RWPE2 (cell line): ENCODE measurements around the gene CRMP1.

Experiments used
- ATAC-seq: fragments of 200-7000 bp; cut with Tn5 transposase; 3 replicates; pipeline ENCODE4 v1.9.1; 2021; ENCODE audit warnings: low read depth
- DNase-seq: peaks from one replicate; pipeline ENCODE4 v3.0.0-alpha.2; 2020; ENCODE audit warnings: low spot score
- H3K27ac ChIP-seq: fragments of 450-650 bp; 2 replicates; pipeline ENCODE4 v1.5.1; 2017; ENCODE audit warnings: mild to moderate bottlenecking; ENCODE audit not compliant: poor library complexity, severe bottlenecking
- H3K27me3 ChIP-seq: fragments of 250-450 bp; sonication (Bioruptor Pico); 2 replicates; pipeline ENCODE4 v1.5.1; 2021; ENCODE audit warnings: mild to moderate bottlenecking, moderate library complexity; ENCODE audit not compliant: insufficient read depth, poor library complexity, severe bottlenecking
- H3K36me3 ChIP-seq: fragments of 250-450 bp; sonication (Bioruptor Pico); 2 replicates; pipeline ENCODE4 v1.5.1; 2020; ENCODE audit warnings: low read depth, mild to moderate bottlenecking, moderate library complexity
- H3K4me1 ChIP-seq: fragments of 250-450 bp; sonication (Bioruptor Pico); 2 replicates; pipeline ENCODE4 v1.5.1; 2021; ENCODE audit warnings: mild to moderate bottlenecking, moderate library complexity; ENCODE audit not compliant: insufficient read depth, poor library complexity, severe bottlenecking
- H3K4me3 ChIP-seq: fragments of 250-450 bp; sonication (Bioruptor Pico); 2 replicates; pipeline ENCODE4 v1.5.1; 2021; ENCODE audit warnings: mild to moderate bottlenecking, moderate library complexity; ENCODE audit not compliant: severe bottlenecking
- H3K9me3 ChIP-seq: fragments of 250-450 bp; sonication (Bioruptor Pico); 2 replicates; pipeline ENCODE4 v1.5.1; 2021; ENCODE audit warnings: mild to moderate bottlenecking, moderate library complexity; ENCODE audit not compliant: severe bottlenecking
- CTCF ChIP-seq: fragments of 450-650 bp; IDR thresholded peaks from one replicate; pipeline ENCODE4 v1.5.1; 2017; ENCODE audit warnings: mild to moderate bottlenecking, moderate library complexity; ENCODE audit not compliant: poor library complexity, severe bottlenecking

The CRMP1 gene

GRCh38 chr4:5905714-5906113 is 12.8 kb upstream of the CRMP1 start:
- ATAC-seq: no peak
- TF ChIP-seq CTCF: no peak
- H3K4me1 ChIP-seq: no peaks in the 10 kb centered on the region
- H3K9me3 ChIP-seq: no peaks in the 10 kb centered on the region
- no peak overlapping the region for H3K27ac ChIP-seq
- H3K36me3 ChIP-seq: no peaks in the 10 kb centered on the region
- H3K4me3 ChIP-seq: no peak overlapping the region
- H3K27me3 ChIP-seq: peaks cover 6% of the 10 kb centered on the region
- DNase-seq: no peak

- DNase-seq: no peak
- TF ChIP-seq CTCF: no peak
- Histone ChIP-seq H3K27ac (no peak overlapping the region), H3K4me3 (no peak overlapping the region), H3K36me3 (no peaks in the 10 kb centered on the region), H3K9me3 (no peaks in the 10 kb centered on the region), H3K4me1 (no peaks in the 10 kb centered on the region), H3K27me3 (peaks cover 41% of the 10 kb centered on the region)
- ATAC-seq: no peak
These were observed 8.0 kb upstream of the CRMP1 start for GRCh38 chr4:5900844-5901243.

GRCh38 chr4:5899881-5900280 is 7.0 kb upstream of the CRMP1 start:
- Histone ChIP-seq H3K27me3 (peaks cover 48% of the 10 kb centered on the region), H3K27ac (no peak overlapping the region), H3K4me3 (no peak overlapping the region), H3K4me1 (no peaks in the 10 kb centered on the region), H3K36me3 (no peaks in the 10 kb centered on the region), H3K9me3 (no peaks in the 10 kb centered on the region)
- no peak for TF ChIP-seq CTCF
- DNase-seq: no peak
- no peak for ATAC-seq

DNA sequence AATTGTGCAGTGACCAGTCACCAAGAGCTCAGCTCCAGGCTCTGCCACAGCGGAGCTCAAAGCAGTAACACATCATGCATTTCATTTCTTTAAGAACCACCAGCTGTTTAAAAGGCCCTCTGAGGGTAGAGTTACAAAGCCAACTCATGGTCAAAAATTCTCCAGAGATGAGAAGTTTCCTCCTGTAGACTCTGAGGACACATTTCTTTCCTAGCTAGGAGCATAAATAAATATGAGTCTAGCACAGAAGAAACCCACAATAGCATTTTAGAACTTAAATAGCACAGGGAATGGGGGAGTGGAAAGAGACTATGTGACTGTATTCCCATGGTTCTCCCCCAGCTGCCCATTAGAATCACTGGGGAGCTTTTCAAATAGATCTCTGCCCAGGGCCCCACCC is 6.5 kb upstream of the CRMP1 start:
- no peak for TF ChIP-seq CTCF
- no peaks in the 10 kb centered on the region for H3K4me1 ChIP-seq
- no peak overlapping the region for H3K4me3 ChIP-seq
- H3K36me3 ChIP-seq: no peaks in the 10 kb centered on the region
- no peak for ATAC-seq
- DNase-seq: no peak
- peaks cover 52% of the 10 kb centered on the region for H3K27me3 ChIP-seq
- no peaks in the 10 kb centered on the region for H3K9me3 ChIP-seq
- no peak overlapping the region for H3K27ac ChIP-seq

GRCh38 chr4:5897674-5898073 is 4.8 kb upstream of the CRMP1 start:
- DNase-seq (no peak), ATAC-seq (no peak)
- Histone ChIP-seq H3K27me3 (peaks cover 63% of the 10 kb centered on the region), H3K4me3 (no peak overlapping the region), H3K27ac (no peak overlapping the region), H3K36me3 (no peaks in the 10 kb centered on the region), H3K9me3 (no peaks in the 10 kb centered on the region), H3K4me1 (no peaks in the 10 kb centered on the region)
- TF ChIP-seq CTCF: no peak
